Endothelial cell (in vitro differentiated cells): Measurements from ENCODE around the gene SKI. TPM values are rescaled to one million over a fixed set of nuclear protein-coding genes. Genes with fewer than 3 reads are reported as not detected.
A peak's percentile ranks its signal among the peaks of the same experiment; 100 is the strongest.
"Not testable (repeated sequence)": the region's sequence is repeated elsewhere in the genome, so short reads cannot be mapped to it uniquely, and the experiment has no call there.

Source experiments
- DNase-seq: peaks from one replicate; pipeline ENCODE4 v3.0.0; 2021; ENCODE audit warnings: low spot score
- H3K27ac Mint-ChIP-seq: one replicate; pipeline ENCODE4 v1.8.0; 2021; ENCODE audit warnings: mixed read lengths, inconsistent platforms; ENCODE audit not compliant: unreplicated experiment
- H3K27me3 Mint-ChIP-seq: one replicate; pipeline ENCODE4 v1.8.0; 2021; ENCODE audit warnings: mild to moderate bottlenecking, moderate library complexity, mixed read lengths, inconsistent platforms; ENCODE audit not compliant: unreplicated experiment
- H3K36me3 Mint-ChIP-seq: one replicate; pipeline ENCODE4 v1.8.0; 2021; ENCODE audit warnings: mild to moderate bottlenecking, low read depth, mixed read lengths, inconsistent platforms; ENCODE audit not compliant: unreplicated experiment
- H3K4me1 Mint-ChIP-seq: one replicate; pipeline ENCODE4 v1.8.0; 2021; ENCODE audit warnings: mild to moderate bottlenecking, mixed read lengths, inconsistent platforms; ENCODE audit not compliant: unreplicated experiment
- H3K4me3 Mint-ChIP-seq: one replicate; pipeline ENCODE4 v1.8.0; 2021; ENCODE audit warnings: mild to moderate bottlenecking, mixed read lengths, inconsistent platforms; ENCODE audit not compliant: unreplicated experiment
- H3K9me3 Mint-ChIP-seq: one replicate; pipeline ENCODE4 v1.8.0; 2021; ENCODE audit warnings: mixed read lengths, inconsistent platforms; ENCODE audit not compliant: unreplicated experiment
- total RNA-seq: library from RNA; stranded (reverse); fragmentation: NEBNext Ultra II Directional; extraction: Animal tissue kit (Norgen Biotek cat#: 25700); gene quantifications from one replicate; pipeline ENCODE4 v1.2.1, GENCODE V29; 2021; ENCODE audit not compliant: unreplicated experiment
- TF ChIP-seq, protein P1 (sequence below): fragments of 200-600 bp; sonication (generic); IDR thresholded peaks from one replicate; pipeline ENCODE4 v1.5.0; 2021; ENCODE audit warnings: antibody characterized with exemption; ENCODE audit not compliant: unreplicated experiment

The SKI gene
- total RNA-seq, 1 donor from 2014 or later, result 73.3 TPM

DNA sequence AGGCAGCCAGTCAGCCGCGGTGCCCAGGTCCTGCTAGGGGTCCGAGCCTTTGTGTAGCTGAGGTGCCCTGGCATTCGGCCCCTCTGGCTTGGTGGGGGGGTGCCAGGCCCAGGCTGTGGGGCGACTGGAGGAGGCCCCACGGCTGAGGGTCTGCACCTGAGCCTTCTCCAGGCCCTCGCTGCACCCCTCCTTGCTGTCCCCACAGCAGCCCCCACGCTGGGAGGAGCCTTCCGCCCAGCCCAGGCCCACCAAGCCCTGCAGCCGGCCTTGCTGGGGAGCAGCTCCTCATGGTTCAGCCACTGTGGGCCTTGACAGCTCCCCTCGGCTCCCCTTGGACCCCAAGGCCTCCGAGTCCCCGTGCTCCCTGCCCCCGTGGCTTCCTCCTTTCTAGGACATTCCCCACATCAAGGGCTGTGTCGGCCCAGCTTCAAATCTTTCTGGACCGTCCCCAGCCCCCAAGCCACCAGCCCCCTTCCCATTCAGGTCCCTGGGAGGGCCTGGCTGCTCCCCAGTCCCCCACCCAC lies 95.4 kb downstream of the SKI start:
- H3K27me3 Mint-ChIP-seq, result peaks cover 11% of the 10 kb centered on the region
- H3K4me3 Mint-ChIP-seq, result no peak overlapping the region
- TF ChIP-seq, protein P1, sequence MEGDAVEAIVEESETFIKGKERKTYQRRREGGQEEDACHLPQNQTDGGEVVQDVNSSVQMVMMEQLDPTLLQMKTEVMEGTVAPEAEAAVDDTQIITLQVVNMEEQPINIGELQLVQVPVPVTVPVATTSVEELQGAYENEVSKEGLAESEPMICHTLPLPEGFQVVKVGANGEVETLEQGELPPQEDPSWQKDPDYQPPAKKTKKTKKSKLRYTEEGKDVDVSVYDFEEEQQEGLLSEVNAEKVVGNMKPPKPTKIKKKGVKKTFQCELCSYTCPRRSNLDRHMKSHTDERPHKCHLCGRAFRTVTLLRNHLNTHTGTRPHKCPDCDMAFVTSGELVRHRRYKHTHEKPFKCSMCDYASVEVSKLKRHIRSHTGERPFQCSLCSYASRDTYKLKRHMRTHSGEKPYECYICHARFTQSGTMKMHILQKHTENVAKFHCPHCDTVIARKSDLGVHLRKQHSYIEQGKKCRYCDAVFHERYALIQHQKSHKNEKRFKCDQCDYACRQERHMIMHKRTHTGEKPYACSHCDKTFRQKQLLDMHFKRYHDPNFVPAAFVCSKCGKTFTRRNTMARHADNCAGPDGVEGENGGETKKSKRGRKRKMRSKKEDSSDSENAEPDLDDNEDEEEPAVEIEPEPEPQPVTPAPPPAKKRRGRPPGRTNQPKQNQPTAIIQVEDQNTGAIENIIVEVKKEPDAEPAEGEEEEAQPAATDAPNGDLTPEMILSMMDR, result no peak
- no peaks in the 10 kb centered on the region for H3K4me1 Mint-ChIP-seq
- no peak for DNase-seq
- H3K9me3 Mint-ChIP-seq, result peaks cover 10% of the 10 kb centered on the region
- peaks cover 4% of the 10 kb centered on the region for H3K36me3 Mint-ChIP-seq
- H3K27ac Mint-ChIP-seq, result no peak overlapping the region

DNA sequence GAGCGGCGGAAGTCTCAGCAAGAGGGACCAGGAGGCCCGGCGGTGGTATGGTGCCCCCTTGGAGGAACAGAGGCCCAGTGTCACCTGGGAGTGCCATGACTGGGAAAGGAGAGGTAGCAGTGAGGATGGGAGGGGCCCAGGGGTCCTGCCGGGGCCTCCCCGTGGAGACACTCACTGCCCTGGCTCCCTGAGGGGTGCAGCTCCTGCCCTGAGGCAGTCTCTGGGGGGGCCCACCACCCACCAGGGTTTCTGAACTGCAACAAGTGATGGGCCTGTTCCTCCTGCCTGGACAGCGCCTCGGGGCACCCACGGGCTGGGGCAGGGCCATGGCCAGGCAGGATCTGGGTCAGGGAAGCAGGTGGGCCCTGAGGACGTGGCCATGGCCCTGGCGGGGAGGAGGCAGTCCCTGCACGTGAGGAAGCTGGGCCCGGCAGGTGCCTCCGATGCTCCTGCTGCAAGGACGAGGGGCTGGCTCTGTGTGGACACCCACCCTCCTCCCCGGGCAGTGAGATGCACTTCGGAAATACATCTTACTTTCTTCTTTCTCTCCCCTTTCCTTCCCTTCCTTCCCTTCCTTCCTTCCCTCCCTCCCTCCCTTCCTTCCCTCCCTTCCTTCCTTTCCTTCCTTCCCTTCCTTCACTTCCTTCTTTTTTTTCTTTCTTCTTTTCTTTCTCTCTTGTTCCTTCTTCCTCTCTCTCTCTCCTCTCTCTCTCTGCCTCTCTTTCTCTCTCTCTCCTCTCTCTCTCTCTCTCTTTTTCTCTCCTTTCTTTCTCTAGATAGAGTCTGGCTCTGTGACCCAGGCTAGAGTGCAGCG lies 96.6 kb downstream of the SKI start:
- peaks cover 10% of the 10 kb centered on the region for H3K9me3 Mint-ChIP-seq
- TF ChIP-seq, protein P1, result no peak
- H3K27ac Mint-ChIP-seq, result no peak overlapping the region
- DNase-seq, result no peak
- no peaks in the 10 kb centered on the region for H3K4me1 Mint-ChIP-seq
- peaks cover 4% of the 10 kb centered on the region for H3K36me3 Mint-ChIP-seq
- H3K27me3 Mint-ChIP-seq, result peaks cover 11% of the 10 kb centered on the region
- H3K4me3 Mint-ChIP-seq, result no peak overlapping the region

DNA sequence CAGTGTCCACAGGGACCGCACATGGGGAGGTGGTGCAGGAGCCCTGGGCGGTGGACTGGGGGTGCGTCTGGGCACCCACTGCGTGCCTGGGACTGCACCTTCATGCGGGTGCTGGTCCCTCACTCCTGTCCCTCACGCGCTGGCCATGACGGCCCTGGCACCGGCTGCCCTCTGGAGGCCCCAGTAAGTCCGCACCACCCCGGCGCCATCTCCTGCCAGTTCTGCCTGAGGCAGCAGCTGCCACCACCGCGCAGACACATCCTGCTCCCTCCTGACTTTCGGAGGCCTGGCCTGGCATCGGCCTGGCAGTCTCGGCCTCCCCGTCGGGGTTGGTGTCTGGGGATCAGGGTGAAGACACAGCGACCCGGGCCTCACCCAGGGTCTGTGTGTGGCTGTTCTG lies 98.4 kb downstream of the SKI start:
- Mint-ChIP-seq H3K9me3 (peaks cover 10% of the 10 kb centered on the region), H3K27me3 (peaks cover 11% of the 10 kb centered on the region), H3K4me1 (no peaks in the 10 kb centered on the region), H3K4me3 (peak overlapping the region; percentile 0), H3K36me3 (peaks cover 4% of the 10 kb centered on the region), H3K27ac (no peak overlapping the region)
- no peak for DNase-seq
- TF ChIP-seq, protein P1, result no peak

DNA sequence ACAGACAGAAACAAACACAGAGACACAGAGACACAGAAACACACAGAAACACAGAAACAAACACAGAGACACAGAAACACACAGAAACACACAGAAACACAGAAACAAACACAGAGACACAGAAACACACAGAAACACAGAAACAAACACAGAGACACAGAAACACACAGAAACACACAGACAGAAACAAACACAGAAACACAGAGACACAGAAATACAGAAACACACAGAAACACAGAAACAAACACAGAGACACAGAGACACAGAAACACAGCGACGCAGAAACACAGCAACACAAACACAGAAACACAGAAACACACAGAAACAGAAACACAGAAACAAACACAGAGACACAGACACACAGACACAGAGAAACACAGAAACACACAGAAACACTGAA lies 99.0 kb downstream of the SKI start:
- not testable (repeated sequence) for H3K4me1 Mint-ChIP-seq, DNase-seq, H3K36me3 Mint-ChIP-seq, H3K9me3 Mint-ChIP-seq
- Mint-ChIP-seq H3K27me3 (peaks cover 11% of the 10 kb centered on the region), H3K27ac (peak overlapping the region; percentile 7), H3K4me3 (peak overlapping the region; percentile 0)

DNA sequence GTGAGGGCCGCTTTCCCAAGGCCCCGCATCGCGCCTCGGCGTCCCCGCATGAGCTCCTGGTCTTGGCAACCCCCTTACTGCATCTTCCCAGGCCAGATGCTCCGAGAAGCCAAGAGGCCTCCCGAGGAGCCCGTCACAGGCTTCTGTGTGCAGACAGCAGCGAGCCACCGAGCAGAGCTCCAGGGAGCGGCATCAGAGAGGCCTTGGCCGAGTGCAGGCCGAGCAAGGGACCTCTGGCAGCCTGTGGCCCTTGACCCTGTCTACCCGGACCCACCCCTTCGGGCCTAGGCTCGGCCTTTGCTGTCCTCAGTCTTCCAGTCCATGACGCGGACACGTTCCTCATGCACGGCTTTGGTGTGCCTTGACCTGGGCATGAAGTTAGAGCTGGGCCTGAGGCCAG lies 99.7 kb downstream of the SKI start:
- no peak overlapping the region for H3K4me3 Mint-ChIP-seq
- TF ChIP-seq, protein P1, result no peak
- no peak for DNase-seq
- peaks cover 11% of the 10 kb centered on the region for H3K27me3 Mint-ChIP-seq
- H3K9me3 Mint-ChIP-seq, result peaks cover 10% of the 10 kb centered on the region
- no peak overlapping the region for H3K27ac Mint-ChIP-seq
- H3K36me3 Mint-ChIP-seq, result peaks cover 4% of the 10 kb centered on the region
- no peaks in the 10 kb centered on the region for H3K4me1 Mint-ChIP-seq
